ENCODE results near the gene DOCK1.

GRCh38 chr10:126940670-126941310 is 35.6 kb downstream of the DOCK1 start:
- TF ChIP-seq POLR2A (IDR thresholded peaks at IDR 0.05) (no peak), POLR2AphosphoS5 (IDR thresholded peaks at IDR 0.05) (no peak)
- TF ChIP-seq, protein P1, sequence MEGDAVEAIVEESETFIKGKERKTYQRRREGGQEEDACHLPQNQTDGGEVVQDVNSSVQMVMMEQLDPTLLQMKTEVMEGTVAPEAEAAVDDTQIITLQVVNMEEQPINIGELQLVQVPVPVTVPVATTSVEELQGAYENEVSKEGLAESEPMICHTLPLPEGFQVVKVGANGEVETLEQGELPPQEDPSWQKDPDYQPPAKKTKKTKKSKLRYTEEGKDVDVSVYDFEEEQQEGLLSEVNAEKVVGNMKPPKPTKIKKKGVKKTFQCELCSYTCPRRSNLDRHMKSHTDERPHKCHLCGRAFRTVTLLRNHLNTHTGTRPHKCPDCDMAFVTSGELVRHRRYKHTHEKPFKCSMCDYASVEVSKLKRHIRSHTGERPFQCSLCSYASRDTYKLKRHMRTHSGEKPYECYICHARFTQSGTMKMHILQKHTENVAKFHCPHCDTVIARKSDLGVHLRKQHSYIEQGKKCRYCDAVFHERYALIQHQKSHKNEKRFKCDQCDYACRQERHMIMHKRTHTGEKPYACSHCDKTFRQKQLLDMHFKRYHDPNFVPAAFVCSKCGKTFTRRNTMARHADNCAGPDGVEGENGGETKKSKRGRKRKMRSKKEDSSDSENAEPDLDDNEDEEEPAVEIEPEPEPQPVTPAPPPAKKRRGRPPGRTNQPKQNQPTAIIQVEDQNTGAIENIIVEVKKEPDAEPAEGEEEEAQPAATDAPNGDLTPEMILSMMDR (IDR thresholded peaks at IDR 0.05) = no peak

Measured in breast epithelium (tissue), 3 donors.